ENCODE results near the gene AGPAT3.

Gene AGPAT3

DNA sequence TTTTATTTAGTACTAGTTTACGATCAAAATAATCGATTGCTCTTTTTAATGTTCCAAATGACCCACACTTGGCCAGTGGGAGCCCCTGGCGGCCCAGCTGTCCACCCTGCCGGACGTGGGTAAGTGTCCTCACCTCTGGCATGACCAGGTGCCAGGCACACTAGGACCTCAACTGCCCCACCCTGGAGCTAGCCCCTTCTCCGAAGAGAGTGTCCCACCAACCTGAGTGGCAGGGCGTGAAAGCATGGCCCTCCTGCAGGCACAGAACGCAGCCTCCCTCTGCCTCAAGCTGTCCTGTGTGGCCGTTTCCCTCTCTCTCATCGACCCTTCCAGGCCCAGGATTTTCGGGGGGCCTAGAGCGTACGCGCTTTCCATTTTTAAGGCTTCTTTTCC is 32.9 kb upstream of the AGPAT3 start:
- H3K36me3 Mint-ChIP-seq (ENCODE audit: low read depth): no peaks in the 10 kb centered on the region
- H3K27ac Mint-ChIP-seq: no peak overlapping the region
- H3K27me3 Mint-ChIP-seq (ENCODE audit: low read depth, poor library complexity): peaks cover 16% of the 10 kb centered on the region
- H3K9me3 Mint-ChIP-seq: peaks cover 28% of the 10 kb centered on the region
- peak overlapping the region; percentile 32 for H3K4me3 Mint-ChIP-seq
- DNase-seq: no peak
- peaks cover 6% of the 10 kb centered on the region for H3K4me1 Mint-ChIP-seq
- no peak for TF ChIP-seq CTCF (IDR thresholded peaks at IDR 0.05)

GRCh38 chr21:43832648-43833047 is 32.4 kb upstream of the AGPAT3 start:
- H3K27ac Mint-ChIP-seq: no peak overlapping the region
- TF ChIP-seq CTCF (IDR thresholded peaks at IDR 0.05): no peak
- no peaks in the 10 kb centered on the region for H3K36me3 Mint-ChIP-seq (ENCODE audit: low read depth)
- H3K9me3 Mint-ChIP-seq: peaks cover 28% of the 10 kb centered on the region
- H3K4me3 Mint-ChIP-seq: peak overlapping the region; percentile 32
- no peak for DNase-seq
- H3K27me3 Mint-ChIP-seq (ENCODE audit: low read depth, poor library complexity): peaks cover 17% of the 10 kb centered on the region
- H3K4me1 Mint-ChIP-seq: peaks cover 5% of the 10 kb centered on the region

GRCh38 chr21:43834146-43834905 is 30.7 kb upstream of the AGPAT3 start:
- H3K27me3 Mint-ChIP-seq (ENCODE audit: low read depth, poor library complexity): peaks cover 28% of the 10 kb centered on the region
- DNase-seq: no peak
- H3K27ac Mint-ChIP-seq: no peak overlapping the region
- no peak overlapping the region for H3K4me3 Mint-ChIP-seq
- no peaks in the 10 kb centered on the region for H3K36me3 Mint-ChIP-seq (ENCODE audit: low read depth)
- H3K9me3 Mint-ChIP-seq: peaks cover 28% of the 10 kb centered on the region
- TF ChIP-seq CTCF (IDR thresholded peaks at IDR 0.05): no peak
- H3K4me1 Mint-ChIP-seq: peaks cover 11% of the 10 kb centered on the region

- Mint-ChIP-seq H3K4me3 (no peak overlapping the region), H3K36me3 (ENCODE audit: low read depth) (no peaks in the 10 kb centered on the region), H3K9me3 (peaks cover 24% of the 10 kb centered on the region), H3K27me3 (ENCODE audit: low read depth, poor library complexity) (peaks cover 23% of the 10 kb centered on the region), H3K27ac (no peak overlapping the region), H3K4me1 (peaks cover 15% of the 10 kb centered on the region)
- no peak for TF ChIP-seq CTCF (IDR thresholded peaks at IDR 0.05)
- DNase-seq: no peak
Observed at GRCh38 chr21:43835050-43835449, 30.0 kb upstream of the AGPAT3 start.

GRCh38 chr21:43835861-43836260 is 29.2 kb upstream of the AGPAT3 start:
- no peak overlapping the region for H3K27ac Mint-ChIP-seq
- H3K27me3 Mint-ChIP-seq (ENCODE audit: low read depth, poor library complexity): peaks cover 22% of the 10 kb centered on the region
- peaks cover 24% of the 10 kb centered on the region for H3K9me3 Mint-ChIP-seq
- no peak for DNase-seq
- no peak overlapping the region for H3K4me3 Mint-ChIP-seq
- TF ChIP-seq CTCF (IDR thresholded peaks at IDR 0.05): no peak
- no peaks in the 10 kb centered on the region for H3K36me3 Mint-ChIP-seq (ENCODE audit: low read depth)
- H3K4me1 Mint-ChIP-seq: peaks cover 12% of the 10 kb centered on the region

DNA sequence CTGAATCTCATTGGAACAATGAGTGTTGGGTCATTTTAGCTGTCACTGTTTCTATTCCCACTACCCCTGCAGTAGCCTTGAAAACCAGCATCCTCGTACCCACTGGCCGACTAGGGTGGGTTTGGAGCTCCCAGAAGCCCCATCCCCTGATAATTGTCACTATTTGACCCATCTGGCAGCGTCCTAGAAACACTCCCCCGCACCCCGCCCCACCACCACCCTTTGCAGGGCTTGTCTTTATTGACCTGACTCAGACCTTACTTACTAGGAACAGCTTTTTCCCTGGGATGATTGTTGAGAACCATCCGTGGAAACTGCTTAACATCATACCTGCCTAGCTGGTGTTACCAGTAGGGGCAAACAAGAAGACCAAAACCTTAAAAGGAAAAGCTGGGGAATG is 28.4 kb upstream of the AGPAT3 start:
- Mint-ChIP-seq H3K36me3 (ENCODE audit: low read depth) (no peaks in the 10 kb centered on the region), H3K9me3 (peaks cover 24% of the 10 kb centered on the region), H3K4me1 (peaks cover 11% of the 10 kb centered on the region), H3K4me3 (no peak overlapping the region), H3K27ac (no peak overlapping the region), H3K27me3 (ENCODE audit: low read depth, poor library complexity) (peaks cover 22% of the 10 kb centered on the region)
- no peak for TF ChIP-seq CTCF (IDR thresholded peaks at IDR 0.05)
- DNase-seq: no peak
